IMR-90 (cell line): ENCODE measurements around the gene FCGR3B.
"Not testable (repeated sequence)": the region's sequence is repeated elsewhere in the genome, so short reads cannot be mapped to it uniquely, and the experiment has no call there.

Experiments
- CEBPB ChIP-seq: IDR thresholded peaks from 2 replicates; pipeline ENCODE4 v1.6.1; 2012; ENCODE audit warnings: low read depth, low read length, improper control_type of control experiment
- CHD1 ChIP-seq: IDR thresholded peaks from 2 replicates; pipeline ENCODE4 v1.6.1; 2012; ENCODE audit warnings: low read depth, low read length, improper control_type of control experiment
- CTCF ChIP-seq: conservative IDR thresholded peaks from 2 replicates; pipeline ENCODE4 v1.5.1; 2012; ENCODE audit warnings: mild to moderate bottlenecking, low read depth, low read length, improper control_type of control experiment
- FOS ChIP-seq: fragments of 150-350 bp; IDR thresholded peaks from 2 replicates; pipeline ENCODE4 v1.6.1; 2016; ENCODE audit warnings: low read depth, low read length
- MXI1 ChIP-seq: IDR thresholded peaks from 2 replicates; pipeline ENCODE4 v1.6.1; 2012; ENCODE audit warnings: low read depth, mild to moderate bottlenecking, low read length, moderate library complexity, borderline replicate concordance
- POLR2A ChIP-seq: IDR thresholded peaks from 2 replicates; pipeline ENCODE4 v1.6.1; 2012; ENCODE audit warnings: mild to moderate bottlenecking, low read depth, low read length
- RAD21 ChIP-seq: IDR thresholded peaks from 2 replicates; pipeline ENCODE4 v1.6.1; 2012; ENCODE audit warnings: low read length, improper control_type of control experiment
- RFX5 ChIP-seq: IDR thresholded peaks from 2 replicates; pipeline ENCODE4 v1.8.0; 2012; ENCODE audit warnings: low read depth, mild to moderate bottlenecking, low read length, moderate library complexity
- SMC3 ChIP-seq: fragments of 150-350 bp; IDR thresholded peaks from 2 replicates; pipeline ENCODE4 v1.6.1; 2016; ENCODE audit warnings: low read depth, mild to moderate bottlenecking, antibody characterized with exemption, low read length, moderate library complexity
- USF2 ChIP-seq: fragments of 150-350 bp; IDR thresholded peaks from 2 replicates; pipeline ENCODE4 v1.6.1; 2017; ENCODE audit warnings: mild to moderate bottlenecking, antibody characterized with exemption, low read length, low read depth

- not testable (repeated sequence) for TF ChIP-seq CTCF, POLR2A, FOS, RAD21, RFX5, SMC3, CEBPB, CHD1, MXI1, USF2
These were observed 31.8 kb upstream of the FCGR3B start, which contains the start of gene FCGR2B for GRCh38 chr1:161662684-161663339.
